HAP-1 (cell line): ENCODE data around the gene SIGLECL1.

Source experiments
- DNase-seq, 2 experiments: peaks; one replicate each; pipeline ENCODE4 v3.0.0-alpha.2; 2016 to 2020; ENCODE audit warnings: low spot score in 2 of 2
- H3K27me3 ChIP-seq: fragments of 250-450 bp; sonication (Bioruptor Pico); 2 replicates; pipeline ENCODE4 v1.5.1; 2020; ENCODE audit warnings: low read depth, mild to moderate bottlenecking, moderate library complexity
- H3K36me3 ChIP-seq: fragments of 250-450 bp; sonication (Bioruptor Pico); replicated peaks from 2 replicates; pipeline ENCODE4 v1.5.1; 2020; ENCODE audit warnings: mild to moderate bottlenecking
- H3K4me1 ChIP-seq: fragments of 250-450 bp; sonication (Bioruptor Pico); 2 replicates; pipeline ENCODE4 v1.5.1; 2020; ENCODE audit warnings: mild to moderate bottlenecking
- H3K4me3 ChIP-seq: fragments of 250-450 bp; sonication (Bioruptor Pico); 2 replicates; pipeline ENCODE4 v1.5.1; 2020; ENCODE audit warnings: mild to moderate bottlenecking, moderate library complexity
- H3K9me3 ChIP-seq: fragments of 250-450 bp; sonication (Bioruptor Pico); 2 replicates; pipeline ENCODE4 v1.5.1; 2020; ENCODE audit warnings: mild to moderate bottlenecking, moderate library complexity
- in situ Hi-C: fragments of 300-500 bp; cut with MboI; formaldehyde crosslinking; loops from 3 replicates; pipeline ENCODE4 v1.14.3; 2020; ENCODE audit warnings: low sequenced_read_pairs, inconsistent platforms, mixed read lengths

SIGLECL1 gene

DNA sequence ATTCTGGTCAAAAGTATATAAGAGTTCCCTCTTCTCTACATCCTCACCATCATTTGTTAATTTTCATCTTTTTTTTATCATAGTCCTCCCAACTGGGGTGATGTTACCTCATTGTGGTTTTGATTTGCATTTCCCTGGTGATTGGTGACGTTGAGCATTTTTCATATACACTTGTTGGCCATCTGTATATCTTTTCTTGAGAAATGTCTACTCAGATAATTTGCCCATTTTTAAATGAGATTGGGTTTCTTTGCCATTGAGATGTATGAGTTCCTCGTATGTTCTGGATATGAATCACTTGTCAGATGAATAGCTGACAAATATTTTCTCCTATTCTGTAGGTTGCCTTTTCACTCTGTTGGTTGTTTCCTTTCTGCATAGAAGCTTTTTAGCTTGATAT lies 23.6 kb upstream of the SIGLECL1 start:
- Histone ChIP-seq H3K4me3 (no peak overlapping the region), H3K9me3 (no peaks in the 10 kb centered on the region), H3K4me1 (no peaks in the 10 kb centered on the region), H3K27me3 (peaks cover 9% of the 10 kb centered on the region; the same call in 1 of the 2 replicates), H3K36me3 (no peaks in the 10 kb centered on the region)
- in situ Hi-C loops: no loop called here
- no peak for DNase-seq

DNA sequence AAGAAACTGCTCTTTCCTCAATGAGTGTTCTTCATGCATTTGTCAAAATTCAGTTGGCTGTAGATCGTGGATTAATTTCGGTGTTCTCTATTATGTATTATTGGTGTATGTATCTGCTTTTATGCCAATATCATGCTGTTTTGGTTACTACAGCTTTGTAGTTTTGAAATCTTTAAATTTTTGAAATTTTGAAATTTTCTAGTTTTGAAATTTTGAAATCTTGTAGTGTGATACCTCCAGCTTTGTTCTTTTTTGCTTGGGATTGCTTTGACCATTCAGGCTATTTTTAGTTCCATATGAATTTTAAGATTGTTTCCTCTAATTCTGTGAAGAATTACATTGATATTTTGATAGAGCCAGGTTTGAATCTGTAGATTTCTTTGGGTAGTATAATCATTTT lies 22.9 kb upstream of the SIGLECL1 start:
- Histone ChIP-seq H3K36me3 (no peaks in the 10 kb centered on the region), H3K27me3 (peaks cover 9% of the 10 kb centered on the region; the same call in 1 of the 2 replicates), H3K4me3 (no peak overlapping the region), H3K4me1 (no peaks in the 10 kb centered on the region), H3K9me3 (no peaks in the 10 kb centered on the region)
- DNase-seq: no peak
- in situ Hi-C loops: no loop called here

DNA sequence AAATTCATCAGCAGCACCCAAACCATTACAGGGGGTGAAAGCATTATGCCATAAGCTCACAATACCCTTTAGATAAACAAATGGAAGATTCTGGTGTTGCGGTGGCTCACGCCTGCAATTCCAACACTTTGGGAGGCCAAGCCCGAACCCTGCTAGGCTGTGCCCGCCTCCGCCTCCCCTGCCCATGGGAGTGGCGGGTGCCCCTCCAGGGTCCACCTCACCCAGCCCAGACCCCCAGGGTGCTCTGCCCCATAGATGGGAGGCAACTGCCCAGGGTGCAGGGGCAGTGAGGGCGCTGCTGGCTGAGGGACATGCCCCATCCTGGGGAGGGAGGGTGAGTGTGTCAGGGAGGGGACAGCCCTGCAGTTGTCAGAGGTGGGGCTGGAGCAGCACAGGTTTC lies 10.0 kb upstream of the SIGLECL1 start:
- no peak overlapping the region for H3K4me3 ChIP-seq
- no peak for DNase-seq
- H3K36me3 ChIP-seq: no peaks in the 10 kb centered on the region
- no peaks in the 10 kb centered on the region for H3K27me3 ChIP-seq
- no peaks in the 10 kb centered on the region for H3K4me1 ChIP-seq
- H3K9me3 ChIP-seq: no peaks in the 10 kb centered on the region
- in situ Hi-C loops: no loop called here

DNA sequence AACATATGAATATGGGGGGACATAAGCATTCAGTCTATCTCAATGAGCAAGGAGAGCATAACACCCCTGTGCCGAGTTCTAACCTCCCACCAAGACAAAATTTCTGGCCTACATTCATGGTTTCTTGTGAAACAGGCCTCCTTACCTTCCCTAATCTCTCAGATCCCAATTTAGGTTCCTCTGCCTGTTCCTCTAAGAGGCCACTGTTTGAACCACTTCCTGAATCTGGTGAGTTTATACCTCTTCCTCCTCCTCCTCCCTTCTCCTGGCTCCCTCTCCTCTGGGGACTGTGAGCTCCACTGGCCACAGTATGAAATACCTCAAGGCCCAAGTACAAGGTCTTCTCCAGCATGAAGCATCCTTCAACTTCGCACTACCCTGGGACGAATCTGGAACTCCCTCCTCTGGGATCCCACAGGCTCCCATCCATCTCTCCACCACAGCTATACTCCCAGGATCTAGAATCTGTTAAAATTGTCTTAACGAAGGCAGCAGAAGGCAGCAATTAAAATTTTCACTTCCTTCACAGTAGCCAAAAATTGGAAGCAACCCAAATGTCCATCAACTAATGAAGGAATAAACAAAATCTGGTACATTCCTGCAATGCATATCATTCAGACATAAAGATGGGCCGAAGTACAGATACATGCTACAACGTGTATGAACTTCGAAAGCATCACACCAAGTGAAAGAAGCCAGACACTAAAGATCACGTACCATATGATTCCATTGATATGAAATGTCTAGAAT lies 7.8 kb upstream of the SIGLECL1 start:
- H3K27me3 ChIP-seq: no peaks in the 10 kb centered on the region
- no peak overlapping the region for H3K4me3 ChIP-seq
- no peak for DNase-seq
- H3K36me3 ChIP-seq: no peaks in the 10 kb centered on the region
- no peaks in the 10 kb centered on the region for H3K9me3 ChIP-seq
- H3K4me1 ChIP-seq: no peaks in the 10 kb centered on the region
- in situ Hi-C loops: no loop called here

DNA sequence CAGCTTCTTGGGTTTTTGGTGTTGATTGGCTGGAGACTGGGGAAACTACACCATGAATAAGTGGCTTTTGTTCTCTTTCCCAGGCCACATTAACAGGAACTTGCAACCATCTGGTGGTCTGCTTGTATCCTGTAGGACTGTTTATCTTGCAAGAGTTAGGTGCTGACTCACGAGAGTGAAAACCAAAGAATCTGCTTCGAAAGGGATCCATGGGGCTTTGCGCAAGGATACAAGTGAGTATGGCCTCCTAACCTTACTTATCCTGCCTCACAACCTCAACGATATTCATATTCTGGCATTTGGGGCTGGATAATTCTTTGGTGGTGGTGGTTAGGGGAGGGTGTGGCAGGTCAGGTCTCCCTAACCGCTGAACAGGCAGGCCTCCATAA lies 4.7 kb upstream of the SIGLECL1 start:
- in situ Hi-C loops: no loop called here
- Histone ChIP-seq H3K4me3 (no peak overlapping the region), H3K27me3 (no peaks in the 10 kb centered on the region), H3K4me1 (no peaks in the 10 kb centered on the region), H3K9me3 (no peaks in the 10 kb centered on the region), H3K36me3 (no peaks in the 10 kb centered on the region)
- no peak for DNase-seq

DNA sequence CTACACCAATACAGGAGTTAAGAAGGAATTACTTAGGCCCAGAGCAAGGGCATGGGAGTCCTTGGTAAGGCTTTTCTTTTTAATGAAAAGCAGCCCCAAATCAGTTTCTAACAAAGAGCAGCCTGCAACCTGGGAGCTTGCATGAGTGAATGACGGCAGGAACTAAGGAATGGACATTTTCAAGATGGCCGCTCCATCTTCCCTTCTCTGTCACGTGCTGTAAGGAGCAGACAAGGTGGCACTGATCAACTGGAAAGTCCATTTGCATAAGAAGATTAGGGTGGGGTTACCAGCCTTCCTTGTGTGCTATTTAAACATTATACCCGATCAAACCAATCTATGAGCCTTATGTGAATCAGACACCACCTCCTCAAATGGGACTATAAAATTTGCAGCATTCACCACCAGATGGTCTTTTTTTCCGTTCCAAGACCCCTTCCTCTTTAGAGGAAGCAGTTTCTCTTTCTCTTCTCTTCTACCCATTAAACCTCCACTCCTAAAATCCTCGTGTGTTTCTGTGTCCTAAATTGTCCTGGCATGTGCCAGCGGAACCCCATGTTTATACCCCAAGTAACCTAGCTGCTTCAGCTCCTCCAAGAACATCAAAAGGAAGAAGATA lies 2.8 kb upstream of the SIGLECL1 start:
- Histone ChIP-seq H3K36me3 (no peaks in the 10 kb centered on the region), H3K4me1 (no peaks in the 10 kb centered on the region), H3K27me3 (no peaks in the 10 kb centered on the region), H3K4me3 (no peak overlapping the region), H3K9me3 (no peaks in the 10 kb centered on the region)
- no peak for DNase-seq
- in situ Hi-C loops: no loop called here

DNA sequence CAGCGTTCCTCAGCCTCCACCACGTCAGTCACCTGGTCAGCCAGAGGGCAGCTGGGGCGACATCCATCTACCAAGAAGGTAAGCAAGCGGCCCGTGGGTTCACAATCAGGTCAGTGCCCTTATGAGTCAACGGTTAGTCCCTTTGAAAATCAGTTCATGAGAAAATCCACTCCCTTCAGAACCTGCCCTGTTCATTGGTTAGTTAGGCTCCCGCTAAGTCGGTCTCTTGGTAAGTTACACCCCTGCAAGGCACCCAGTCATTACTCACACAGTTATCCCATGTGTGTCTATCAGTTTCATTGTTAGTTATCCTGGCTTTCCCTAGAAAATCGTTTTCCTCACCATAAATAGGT lies 564 bp downstream of the SIGLECL1 start:
- no peak for DNase-seq
- Histone ChIP-seq H3K36me3 (no peaks in the 10 kb centered on the region), H3K9me3 (no peaks in the 10 kb centered on the region), H3K27me3 (no peaks in the 10 kb centered on the region), H3K4me1 (no peaks in the 10 kb centered on the region), H3K4me3 (no peak overlapping the region)
- in situ Hi-C loops: no loop called here

DNA sequence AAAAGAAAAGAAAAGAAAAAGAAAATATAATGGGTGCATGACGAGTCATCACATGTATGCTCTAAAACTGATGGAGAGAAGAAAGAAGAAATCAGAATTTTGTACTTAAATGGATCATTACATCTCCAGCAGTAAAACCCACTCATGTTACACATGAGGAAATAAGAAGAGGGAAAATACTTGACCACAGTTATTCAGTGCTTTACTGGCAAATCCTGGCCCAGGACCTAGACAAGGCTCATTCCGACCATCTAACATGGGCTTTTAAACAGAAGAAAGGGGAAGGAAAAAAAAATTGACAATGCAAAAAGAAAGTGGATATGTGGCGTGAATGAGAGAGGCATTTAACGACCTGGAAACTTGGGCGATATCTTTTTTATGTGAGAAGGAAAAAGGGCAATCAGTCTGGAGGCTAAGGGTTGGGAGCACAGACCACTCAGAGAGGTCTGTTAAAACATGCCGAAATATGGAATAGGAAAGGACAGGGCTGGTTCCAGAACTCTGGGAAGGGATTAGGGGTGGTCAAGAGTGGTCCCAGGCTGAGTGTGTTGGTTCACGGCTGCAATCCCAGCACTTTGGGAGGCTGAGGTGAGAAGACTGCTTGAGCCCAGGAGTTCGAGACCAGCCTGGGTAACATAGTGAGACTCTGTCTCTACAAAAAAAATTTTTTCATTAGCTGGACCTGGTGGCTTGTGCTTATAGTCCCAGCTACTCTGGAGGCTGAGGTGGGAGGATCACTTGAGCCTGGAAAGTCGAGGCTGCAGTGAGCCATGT lies 1.6 kb downstream of the SIGLECL1 start:
- no peak for DNase-seq
- no peaks in the 10 kb centered on the region for H3K36me3 ChIP-seq
- H3K9me3 ChIP-seq: no peaks in the 10 kb centered on the region
- H3K4me3 ChIP-seq: no peak overlapping the region
- H3K4me1 ChIP-seq: no peaks in the 10 kb centered on the region
- no peaks in the 10 kb centered on the region for H3K27me3 ChIP-seq
- in situ Hi-C loops: no loop called here

DNA sequence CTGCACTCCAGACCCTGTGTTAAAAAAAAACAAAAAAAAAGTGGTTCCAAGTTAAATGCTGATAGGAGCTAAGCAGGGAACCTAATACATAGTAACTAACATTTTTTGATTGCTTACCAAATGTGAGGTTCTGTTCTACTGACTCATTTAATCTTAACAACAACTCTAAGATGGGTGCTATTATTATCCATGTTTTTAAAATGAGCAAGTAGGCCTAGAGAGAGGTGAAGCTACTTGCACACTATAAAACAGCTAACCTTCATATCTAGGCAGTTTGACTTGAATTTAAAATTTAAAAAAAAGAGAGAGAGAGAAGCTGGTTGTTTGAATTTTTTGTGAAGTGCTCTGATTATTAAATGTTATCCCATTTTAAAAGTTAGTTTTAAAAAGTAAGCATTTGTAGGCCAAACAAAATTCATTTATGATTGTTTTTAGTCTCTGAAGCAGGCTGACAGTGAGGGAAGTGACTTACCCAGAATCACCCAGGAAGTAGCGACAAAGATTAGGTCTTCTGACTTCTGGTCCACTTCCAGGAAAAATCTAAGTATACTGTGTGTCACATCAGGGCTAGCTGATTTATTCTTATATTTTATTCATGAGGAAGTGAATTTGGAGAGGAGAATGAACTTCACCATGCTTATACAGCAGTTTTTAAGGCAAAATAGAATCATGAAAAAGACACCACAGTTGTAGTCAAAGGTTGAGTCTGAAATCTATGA lies 2.4 kb downstream of the SIGLECL1 start:
- no peaks in the 10 kb centered on the region for H3K36me3 ChIP-seq
- no peak overlapping the region for H3K4me3 ChIP-seq
- in situ Hi-C loops: no loop called here
- H3K4me1 ChIP-seq: no peaks in the 10 kb centered on the region
- H3K9me3 ChIP-seq: no peaks in the 10 kb centered on the region
- no peaks in the 10 kb centered on the region for H3K27me3 ChIP-seq
- DNase-seq: no peak

DNA sequence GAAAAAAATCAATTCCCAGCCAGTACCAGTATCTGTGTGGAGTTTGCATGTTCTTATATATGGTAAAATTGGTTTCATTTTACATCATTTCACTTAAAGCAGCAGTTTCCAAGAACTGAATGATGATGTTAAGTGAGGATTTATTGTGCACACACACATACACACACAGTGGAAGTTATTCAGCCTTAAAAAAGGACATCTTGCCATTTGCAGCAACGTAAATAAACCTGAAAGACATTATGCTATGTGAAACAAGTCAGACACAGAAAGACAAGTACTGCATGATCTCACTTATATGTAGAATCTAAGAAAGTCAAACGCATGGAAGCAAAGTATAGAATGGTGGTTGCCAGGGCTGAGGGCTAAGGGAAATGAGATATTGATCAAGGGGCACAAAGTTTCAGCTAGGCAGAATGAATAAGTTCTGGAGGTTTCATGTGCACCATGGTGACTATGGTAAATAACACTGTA lies 5.3 kb downstream of the SIGLECL1 start:
- Histone ChIP-seq H3K27me3 (peaks cover 5% of the 10 kb centered on the region; the same call in 1 of the 2 replicates), H3K9me3 (no peaks in the 10 kb centered on the region), H3K4me1 (no peaks in the 10 kb centered on the region), H3K36me3 (no peaks in the 10 kb centered on the region), H3K4me3 (no peak overlapping the region)
- DNase-seq: no peak
- in situ Hi-C loops: no loop called here

DNA sequence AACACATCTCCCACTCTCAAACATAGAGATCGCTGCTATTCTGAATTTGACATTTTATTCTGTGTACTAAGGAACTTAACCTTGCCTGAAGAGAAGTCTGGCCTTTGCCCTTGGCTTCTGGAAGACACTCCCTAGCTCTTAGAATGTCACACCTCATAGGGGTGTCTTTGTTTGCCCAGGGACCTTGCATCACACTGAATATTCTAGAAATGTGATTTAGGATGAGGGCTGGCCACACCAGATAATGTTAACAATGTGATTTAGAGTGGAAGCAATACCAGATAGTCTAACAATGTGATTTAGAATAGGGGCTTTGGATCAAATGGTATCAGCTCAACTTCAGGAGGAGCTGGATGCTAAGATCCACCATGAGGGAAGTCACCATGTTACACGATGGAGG lies 6.6 kb downstream of the SIGLECL1 start:
- H3K27me3 ChIP-seq: peaks cover 7% of the 10 kb centered on the region; the same call in 1 of the 2 replicates
- H3K4me1 ChIP-seq: no peaks in the 10 kb centered on the region
- DNase-seq: no peak
- no peaks in the 10 kb centered on the region for H3K36me3 ChIP-seq
- no peaks in the 10 kb centered on the region for H3K9me3 ChIP-seq
- in situ Hi-C loops: no loop called here
- no peak overlapping the region for H3K4me3 ChIP-seq

DNA sequence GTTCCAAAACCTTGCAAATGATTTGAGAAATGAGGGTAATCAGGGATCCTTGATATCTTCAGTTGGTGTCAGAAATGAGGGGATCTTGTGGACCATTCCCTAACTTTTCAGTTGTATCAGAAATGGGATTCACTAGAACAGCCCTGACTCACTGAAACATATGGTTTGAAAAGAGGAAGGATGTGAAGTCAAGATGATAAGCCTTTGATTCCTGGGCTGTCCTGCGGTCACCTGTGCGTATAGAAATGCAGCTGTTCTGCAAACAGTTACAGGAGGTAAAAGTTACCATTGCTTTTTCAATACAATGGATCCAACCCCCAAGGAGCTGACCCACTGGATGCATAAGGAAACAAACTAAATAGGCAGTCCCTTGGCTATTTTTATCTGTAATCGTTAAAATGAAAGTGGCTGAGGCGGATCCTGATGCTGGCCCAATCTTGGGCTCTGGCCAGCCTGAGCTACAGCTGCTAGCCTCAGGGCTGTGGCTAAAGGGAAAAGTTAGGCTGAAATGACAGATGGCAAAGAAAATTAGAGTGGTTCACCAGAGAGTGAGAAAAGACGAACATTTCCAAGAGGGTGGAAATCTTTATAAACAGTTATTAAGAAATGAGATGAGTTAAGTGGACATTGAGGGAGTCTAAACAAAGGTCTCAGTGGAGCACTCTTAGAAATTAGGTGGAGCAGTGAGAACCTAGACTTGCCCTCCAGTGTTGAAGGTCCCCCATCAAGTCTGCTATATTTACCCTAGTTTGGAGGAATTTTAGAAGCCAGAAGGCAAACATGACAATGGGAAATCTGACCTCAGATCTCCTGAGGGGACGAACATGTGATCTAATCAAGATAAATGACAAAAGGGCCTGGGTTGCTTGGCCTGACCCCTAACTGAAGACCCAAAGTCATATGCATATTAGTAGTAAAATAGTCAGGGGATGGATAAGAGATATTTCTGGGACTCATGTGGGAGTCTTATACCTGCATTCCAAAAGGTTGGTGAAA lies 7.6 kb downstream of the SIGLECL1 start:
- no peak for DNase-seq
- Histone ChIP-seq H3K4me3 (no peak overlapping the region), H3K27me3 (peaks cover 7% of the 10 kb centered on the region; the same call in 1 of the 2 replicates), H3K4me1 (no peaks in the 10 kb centered on the region), H3K9me3 (no peaks in the 10 kb centered on the region), H3K36me3 (no peaks in the 10 kb centered on the region)
- in situ Hi-C loops: no loop called here
